GM06990 (cell line): ENCODE data around the gene MYL7.

Experiments
- DNase-seq: peaks from one replicate; pipeline ENCODE4 v3.0.0-alpha.2; 2011; ENCODE audit not compliant: insufficient read length; ENCODE audit errors: extremely low read depth
- H3K27me3 ChIP-seq: replicated peaks from 2 replicates; pipeline ENCODE4 v1.6.0; 2011; ENCODE audit warnings: low read length; ENCODE audit not compliant: control insufficient read depth, insufficient read depth
- H3K36me3 ChIP-seq: 2 replicates; pipeline ENCODE4 v1.5.1; 2011; ENCODE audit warnings: low read length; ENCODE audit not compliant: control insufficient read depth, insufficient read depth
- H3K4me3 ChIP-seq: replicated peaks from 2 replicates; pipeline ENCODE4 v1.5.1; 2011; ENCODE audit warnings: low read depth, mild to moderate bottlenecking, control low read depth, low read length
- CTCF ChIP-seq: IDR thresholded peaks from 2 replicates; pipeline ENCODE4 v1.5.1; 2011; ENCODE audit warnings: low read length, control low read depth, mild to moderate bottlenecking, inconsistent platforms; ENCODE audit not compliant: insufficient read depth, poor library complexity, severe bottlenecking

Gene MYL7

DNA sequence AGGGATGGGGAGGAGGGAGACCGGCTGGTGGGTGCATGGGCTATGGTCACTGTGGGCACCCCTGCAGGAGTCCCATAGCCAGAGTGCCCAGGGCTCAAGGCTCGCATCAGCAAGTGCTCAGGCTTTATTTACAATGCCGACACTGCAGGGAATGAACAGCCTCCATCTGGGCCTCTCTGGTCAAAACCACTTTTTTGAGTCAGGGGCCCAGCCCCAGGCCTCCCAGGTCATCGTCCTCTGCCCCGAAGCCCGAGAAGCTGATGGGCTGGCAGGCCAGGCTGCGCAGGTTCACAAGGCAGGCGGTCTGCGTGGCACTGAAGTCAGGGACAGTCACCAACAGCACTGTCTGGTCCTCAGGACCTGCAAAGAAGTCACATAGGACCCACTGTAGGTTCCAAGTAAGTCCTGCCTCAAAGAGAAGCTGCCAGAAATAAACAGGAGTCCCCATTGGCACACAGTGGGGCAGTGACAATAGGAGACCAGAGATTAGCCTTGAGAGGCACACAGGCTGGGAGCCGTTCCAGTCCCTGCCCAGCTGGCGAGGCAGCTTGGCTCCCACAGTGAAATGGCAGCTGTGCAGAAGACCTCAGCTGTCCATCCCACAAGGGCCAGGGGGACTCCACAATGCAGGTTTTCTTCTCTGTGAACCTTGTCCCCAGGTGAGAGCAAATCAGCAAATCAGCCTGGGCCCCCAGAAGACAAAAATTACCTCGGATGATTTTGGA lies 26.4 kb downstream of the MYL7 start:
- DNase-seq: no peak
- TF ChIP-seq CTCF: no peak
- H3K4me3 ChIP-seq: no peak overlapping the region
- peaks cover 31% of the 10 kb centered on the region for H3K36me3 ChIP-seq
- H3K27me3 ChIP-seq: no peaks in the 10 kb centered on the region; the same call in 1 of the 2 replicates

GRCh38 chr7:44113764-44114354 lies 27.3 kb downstream of the MYL7 start:
- peaks cover 26% of the 10 kb centered on the region for H3K36me3 ChIP-seq
- no peak for TF ChIP-seq CTCF
- no peak overlapping the region for H3K4me3 ChIP-seq

DNA sequence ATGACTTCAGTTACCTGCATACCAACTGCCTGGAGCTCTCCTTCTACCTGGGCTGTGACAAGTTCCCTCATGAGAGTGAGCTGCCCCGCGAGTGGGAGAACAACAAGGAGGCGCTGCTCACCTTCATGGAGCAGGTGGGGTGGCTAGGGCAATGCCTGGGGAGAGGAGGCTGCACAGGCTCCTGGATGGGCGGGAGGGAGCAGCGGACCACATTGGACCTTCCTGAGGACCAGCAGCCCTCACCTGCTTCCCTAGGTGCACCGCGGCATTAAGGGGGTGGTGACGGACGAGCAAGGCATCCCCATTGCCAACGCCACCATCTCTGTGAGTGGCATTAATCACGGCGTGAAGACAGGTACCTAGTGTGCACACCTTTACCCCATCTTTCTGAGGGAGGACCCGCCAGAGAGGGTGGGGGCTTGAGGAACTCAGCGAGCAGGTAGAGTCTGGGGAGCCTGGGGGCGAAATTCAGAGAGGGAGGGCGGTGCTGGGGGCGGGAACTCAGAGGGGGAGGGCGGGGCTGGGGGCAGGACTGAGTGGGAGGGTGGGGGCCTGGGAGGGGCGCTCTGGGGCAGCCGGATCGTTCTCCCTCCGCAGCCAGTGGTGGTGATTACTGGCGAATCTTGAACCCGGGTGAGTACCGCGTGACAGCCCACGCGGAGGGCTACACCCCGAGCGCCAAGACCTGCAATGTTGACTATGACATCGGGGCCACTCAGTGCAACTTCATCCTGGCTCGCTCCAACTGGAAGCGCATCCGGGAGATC lies 28.0 kb downstream of the MYL7 start:
- DNase-seq: no peak
- Histone ChIP-seq H3K4me3 (no peak overlapping the region), H3K36me3 (peaks cover 24% of the 10 kb centered on the region), H3K27me3 (no peaks in the 10 kb centered on the region; the same call in 1 of the 2 replicates)
- TF ChIP-seq CTCF: no peak

More at GRCh38 chr7:44113764-44114354, 27.3 kb downstream of the MYL7 start:
- H3K27me3 ChIP-seq: no peaks in the 10 kb centered on the region; the same call in 1 of the 2 replicates
- no peak for DNase-seq

DNA sequence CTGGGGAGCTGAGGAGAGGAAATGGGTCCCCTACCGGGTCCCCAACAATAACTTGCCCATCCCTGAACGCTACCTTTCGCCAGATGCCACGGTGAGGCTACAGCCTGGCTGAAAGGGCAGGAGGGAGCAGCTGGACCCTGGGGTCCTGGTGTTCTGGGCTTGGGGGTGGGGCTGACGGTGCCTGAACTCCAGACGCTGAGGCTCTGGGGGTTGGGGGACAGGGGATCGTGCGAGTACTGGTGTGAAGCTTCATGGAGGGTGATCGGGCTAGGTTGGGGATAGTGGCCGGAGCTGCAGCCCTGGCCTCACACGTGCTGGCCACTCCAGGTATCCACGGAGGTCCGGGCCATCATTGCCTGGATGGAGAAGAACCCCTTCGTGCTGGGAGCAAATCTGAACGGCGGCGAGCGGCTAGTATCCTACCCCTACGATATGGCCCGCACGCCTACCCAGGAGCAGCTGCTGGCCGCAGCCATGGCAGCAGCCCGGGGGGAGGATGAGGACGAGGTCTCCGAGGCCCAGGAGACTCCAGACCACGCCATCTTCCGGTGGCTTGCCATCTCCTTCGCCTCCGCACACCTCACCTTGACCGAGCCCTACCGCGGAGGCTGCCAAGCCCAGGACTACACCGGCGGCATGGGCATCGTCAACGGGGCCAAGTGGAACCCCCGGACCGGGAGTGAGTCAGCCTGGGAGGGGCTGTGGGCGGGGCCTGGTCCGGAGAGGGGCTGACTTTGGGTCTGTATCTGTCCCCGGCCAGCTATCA lies 28.7 kb downstream of the MYL7 start:
- TF ChIP-seq CTCF: no peak
- peaks cover 19% of the 10 kb centered on the region for H3K36me3 ChIP-seq
- H3K27me3 ChIP-seq: no peaks in the 10 kb centered on the region; the same call in 1 of the 2 replicates
- DNase-seq: no peak
- H3K4me3 ChIP-seq: no peak overlapping the region

DNA sequence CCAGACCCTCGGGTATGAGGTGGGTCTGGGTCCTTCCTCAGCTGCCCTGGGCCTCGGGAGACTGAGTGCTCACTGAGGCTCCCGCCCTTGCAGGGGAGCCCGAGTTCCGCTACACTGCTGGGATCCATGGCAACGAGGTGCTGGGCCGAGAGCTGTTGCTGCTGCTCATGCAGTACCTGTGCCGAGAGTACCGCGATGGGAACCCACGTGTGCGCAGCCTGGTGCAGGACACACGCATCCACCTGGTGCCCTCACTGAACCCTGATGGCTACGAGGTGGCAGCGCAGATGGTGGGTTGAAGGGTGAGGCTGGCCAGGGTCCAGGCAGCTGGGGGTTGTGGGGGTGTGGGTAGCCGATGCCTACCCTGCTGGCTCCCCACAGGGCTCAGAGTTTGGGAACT lies 29.4 kb downstream of the MYL7 start:
- peaks cover 14% of the 10 kb centered on the region for H3K36me3 ChIP-seq
- no peak overlapping the region for H3K4me3 ChIP-seq
- TF ChIP-seq CTCF: no peak
- H3K27me3 ChIP-seq: no peaks in the 10 kb centered on the region; the same call in 1 of the 2 replicates
- no peak for DNase-seq
